Measurements from ENCODE around the gene DNM3.

The DNM3 gene

DNA sequence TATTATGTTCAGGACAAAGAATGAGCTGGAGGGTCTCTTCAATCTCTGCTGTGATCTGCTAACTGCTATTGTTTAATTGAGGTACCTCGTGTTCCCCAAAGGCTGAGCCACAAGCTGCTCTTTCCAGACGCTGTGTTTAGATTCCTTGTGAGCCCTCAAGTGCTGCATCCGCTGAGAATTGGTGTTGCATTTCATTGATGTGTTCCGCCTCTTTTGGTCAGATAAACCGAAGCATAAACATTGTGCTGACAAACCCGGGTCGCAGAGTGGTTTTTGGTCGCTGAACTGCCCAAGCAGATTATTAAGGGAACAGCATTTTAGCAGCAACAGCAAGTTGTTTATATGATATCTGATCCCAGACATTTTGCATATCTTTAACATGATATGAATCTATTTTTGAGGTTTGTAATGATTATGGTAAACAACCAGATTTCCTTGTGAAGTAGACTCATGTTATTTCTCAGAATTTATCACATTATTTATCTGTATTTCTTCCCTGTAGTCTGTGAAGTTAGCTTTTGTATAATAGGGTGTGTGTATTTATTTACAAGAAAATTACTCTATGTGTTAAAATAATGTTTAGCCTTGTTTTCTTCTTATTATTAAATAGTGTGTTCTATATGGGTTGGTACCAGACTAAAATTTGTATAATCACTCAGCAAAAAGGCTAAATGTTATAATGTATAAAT is 362.0 kb downstream of the DNM3 start:
- peak; percentile 33 for DNase-seq

DNA sequence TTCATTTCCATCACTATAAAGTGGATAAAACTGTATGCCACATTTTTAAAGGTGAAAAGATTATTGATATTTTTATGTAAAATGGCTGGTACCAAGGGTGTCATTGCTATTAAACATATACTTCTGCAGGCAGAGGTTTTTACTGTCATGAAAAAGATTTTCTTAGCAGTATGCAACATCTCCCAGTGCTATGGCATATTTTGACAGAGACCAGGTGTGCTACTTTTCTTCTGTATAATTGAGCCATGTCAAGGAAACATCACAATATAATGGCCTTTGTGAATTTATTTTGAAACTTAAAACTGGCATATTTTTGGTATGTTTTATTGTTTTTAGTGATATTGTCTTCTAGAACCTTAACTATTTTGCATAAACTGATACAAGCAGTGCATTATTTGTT is 362.6 kb downstream of the DNM3 start:
- DNase-seq, result no peak

DNA sequence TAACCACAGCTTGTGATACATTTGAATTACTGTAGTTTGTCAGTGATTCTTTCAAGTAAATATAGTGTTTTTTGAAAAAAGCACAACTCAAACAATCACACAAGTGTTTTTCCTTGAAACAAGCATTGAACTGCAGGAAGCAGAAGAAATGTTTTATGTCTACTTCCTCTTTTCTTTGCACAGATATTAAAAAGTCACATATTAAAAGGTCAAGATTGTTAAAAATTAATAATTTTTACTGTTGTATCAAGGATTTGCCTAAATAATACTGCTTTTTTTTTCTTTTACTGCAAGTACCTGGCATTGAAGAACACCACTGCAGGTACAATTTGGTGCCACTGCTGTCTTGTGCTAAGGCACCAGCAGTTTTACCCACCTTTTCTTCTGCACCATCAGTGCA is 365.0 kb downstream of the DNM3 start:
- no peak for DNase-seq

DNA sequence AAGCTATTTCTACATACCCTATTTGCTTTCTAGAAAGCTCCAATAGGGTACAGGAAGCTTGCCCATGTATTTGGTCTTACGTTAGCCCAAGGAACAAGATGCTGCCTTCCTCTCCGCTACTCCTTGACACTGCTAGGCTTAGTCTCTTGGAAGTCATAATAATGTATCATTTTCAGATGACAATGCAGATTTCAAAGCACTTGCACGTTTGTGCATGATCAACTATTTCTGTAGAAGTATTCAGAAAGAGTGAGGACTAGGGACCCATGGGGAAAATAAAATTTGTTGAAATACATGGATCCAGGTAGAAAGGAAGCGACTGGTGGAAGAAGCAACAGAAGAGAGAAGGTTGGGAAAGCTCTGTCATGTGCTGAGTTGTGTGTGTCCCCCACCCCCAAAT is 367.3 kb downstream of the DNM3 start:
- DNase-seq, result no peak

DNA sequence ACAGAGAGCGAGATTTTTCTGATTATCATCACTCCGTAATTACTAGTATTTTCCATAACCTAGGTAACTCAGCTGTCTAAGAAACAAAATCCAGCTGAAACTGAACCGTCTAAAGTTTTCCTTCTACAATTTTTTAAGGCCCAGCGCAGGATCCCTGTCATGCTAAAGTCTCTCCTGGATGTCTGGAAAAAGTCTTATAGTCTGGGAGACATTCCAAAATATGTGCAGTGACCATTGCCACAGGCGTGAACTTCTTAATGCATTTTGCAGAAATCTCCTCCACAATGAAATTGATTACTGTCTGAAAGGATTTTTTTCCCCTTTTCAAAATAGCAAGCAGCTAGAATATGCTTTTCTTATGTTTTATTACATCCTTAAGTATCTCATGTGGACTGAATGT is 369.9 kb downstream of the DNM3 start:
- DNase-seq, result no peak

DNA sequence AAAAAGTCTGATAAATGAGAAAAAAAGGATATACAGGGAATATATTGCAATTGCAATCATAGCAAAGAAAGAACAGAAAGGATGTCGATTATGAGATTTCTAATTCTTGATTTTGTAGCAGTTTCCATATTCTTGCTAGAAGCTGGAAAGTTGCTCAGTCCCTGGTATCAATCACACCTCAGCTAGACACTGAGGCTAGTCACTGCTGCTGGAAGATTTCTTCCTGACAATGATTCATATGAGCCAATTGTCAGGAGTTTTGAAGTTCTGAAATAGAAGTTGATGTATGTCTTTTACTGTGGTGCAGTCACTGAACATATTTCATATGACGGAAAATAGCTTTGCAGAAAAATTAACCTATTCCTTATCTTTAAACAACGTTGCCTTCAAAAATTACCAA is 370.8 kb downstream of the DNM3 start:
- no peak for DNase-seq

DNA sequence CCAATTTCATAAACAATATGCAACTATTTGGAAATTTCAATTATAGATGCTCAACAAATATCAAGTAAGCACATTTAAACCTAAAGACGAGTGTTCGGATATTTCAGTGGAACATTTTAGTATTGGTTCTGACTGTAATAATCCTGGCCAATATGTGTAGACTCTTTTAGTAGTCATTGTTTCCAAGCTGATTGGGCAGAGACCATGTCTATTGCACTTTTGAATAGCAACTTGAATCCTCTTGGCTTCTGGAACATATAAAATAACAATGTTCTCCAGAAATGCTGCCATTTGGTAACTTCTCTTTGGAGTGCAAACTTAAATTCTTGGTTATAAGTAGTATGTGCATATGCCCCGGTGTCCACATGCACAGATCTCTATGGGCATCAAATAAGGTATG is 373.7 kb downstream of the DNM3 start:
- DNase-seq, result no peak

DNA sequence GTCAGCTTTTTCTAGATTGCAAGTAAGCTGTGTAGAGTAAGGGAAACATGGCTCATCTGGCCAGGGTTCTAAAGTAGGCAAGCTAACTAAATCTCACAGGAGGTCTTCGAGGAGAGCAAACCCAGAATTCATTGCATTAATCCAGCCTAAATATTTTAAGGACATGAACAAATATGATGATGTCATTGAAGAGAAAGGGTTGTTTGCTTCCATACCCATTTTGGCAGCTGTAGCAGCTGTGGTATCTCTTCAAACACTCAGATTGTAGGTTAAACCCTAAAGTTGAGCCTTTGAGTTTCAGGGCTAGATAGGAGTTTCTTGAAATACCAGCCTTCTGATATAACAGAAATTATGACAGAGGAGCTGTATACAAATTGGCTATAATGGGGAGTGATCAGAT is 378.7 kb downstream of the DNM3 start:
- peak; percentile 12 for DNase-seq

DNA sequence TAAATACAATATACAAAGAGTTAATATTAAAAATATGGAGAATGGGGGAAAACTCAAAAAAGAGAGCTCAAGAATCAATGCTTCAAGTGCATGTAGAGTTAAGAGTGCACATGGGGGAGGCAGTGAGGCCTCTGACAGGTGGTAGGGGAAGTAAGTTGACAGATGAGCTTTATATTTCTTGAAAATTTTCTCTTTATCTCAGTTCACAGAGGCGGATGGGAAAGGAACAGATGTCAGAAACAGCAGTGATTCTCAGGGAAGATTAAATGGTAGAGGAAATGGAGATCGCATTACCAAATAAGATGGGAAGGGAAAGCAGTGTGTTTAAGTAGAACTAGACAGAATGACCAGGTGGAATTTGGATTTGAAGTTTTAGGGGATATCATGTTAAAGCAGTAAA is 379.1 kb downstream of the DNM3 start:
- DNase-seq, result peak; percentile 12

DNA sequence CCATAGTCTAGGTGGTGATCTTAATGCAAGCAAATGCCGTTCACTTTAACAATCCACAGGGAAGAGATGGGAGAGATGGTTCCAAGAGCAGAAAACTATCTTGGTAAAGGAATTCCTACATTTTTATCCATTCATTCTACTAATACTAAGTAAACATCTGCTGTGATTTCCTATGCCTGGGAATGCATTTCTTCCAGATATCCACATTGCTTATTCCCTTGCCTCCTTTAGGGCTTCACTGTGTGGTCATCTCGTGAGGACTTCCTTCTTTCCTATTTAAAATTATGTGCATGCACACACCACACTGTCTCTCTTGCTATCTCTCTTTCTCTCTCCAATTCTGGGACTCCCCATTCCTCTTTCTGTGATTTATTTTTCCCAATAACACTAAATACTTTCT is 380.1 kb downstream of the DNM3 start:
- DNase-seq, result no peak

DNA sequence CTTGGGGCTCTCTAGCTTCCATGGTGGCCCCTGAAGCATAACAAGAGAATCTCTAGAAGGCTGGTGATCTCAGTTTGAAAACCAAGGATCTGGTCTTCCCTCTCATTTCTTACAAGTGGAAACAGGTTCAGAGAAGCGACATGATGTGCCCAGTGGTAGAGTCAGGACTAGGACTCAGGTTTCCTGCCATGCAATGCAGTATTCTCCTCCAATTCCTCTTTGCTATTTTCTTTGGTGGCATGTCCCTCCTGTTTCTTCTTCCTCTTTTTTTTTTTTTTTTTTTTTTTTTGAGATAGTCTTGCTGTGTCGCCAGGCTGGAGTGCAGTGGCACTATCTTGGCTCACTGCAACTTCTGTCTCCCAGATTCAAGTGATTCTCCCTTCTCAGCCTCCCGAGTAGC is 383.6 kb downstream of the DNM3 start:
- no peak for DNase-seq

DNA sequence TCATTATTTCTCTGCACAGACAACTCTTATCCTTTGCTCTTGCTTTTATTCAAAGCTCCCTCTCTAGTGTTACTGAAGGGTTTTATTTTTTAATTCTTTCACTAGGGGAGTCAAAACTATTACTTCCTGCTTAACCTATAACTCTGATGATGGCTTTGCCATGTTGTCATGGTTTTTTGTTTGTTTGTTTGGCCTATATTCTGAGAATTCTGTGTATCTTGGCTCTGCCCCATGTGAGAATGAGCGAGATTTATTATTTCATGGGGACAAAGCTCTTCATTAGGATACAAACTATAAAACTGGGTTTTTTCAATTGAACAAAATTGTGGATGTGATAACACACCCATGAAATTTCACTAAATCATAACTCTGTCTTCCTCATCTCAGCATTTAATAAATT is 388.6 kb downstream of the DNM3 start:
- DNase-seq, result no peak

DNA sequence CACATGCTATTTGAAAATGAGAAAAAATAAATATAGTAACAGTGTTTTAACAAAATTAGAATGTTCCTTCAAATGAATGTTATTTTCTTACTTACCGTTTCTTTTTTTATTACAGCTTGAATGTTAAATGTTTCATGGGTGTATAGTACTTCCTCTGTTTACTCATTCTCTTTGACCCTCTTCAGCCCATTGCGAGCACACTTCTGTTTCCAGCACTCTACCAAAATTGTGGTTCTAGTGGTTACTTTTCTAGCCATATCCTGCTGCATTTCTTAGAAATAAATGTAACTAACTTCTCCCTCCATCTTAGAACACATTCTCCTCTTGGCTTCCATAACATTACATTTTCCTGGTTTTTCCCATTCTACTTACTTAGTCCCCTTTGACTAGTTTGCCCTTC is 389.2 kb downstream of the DNM3 start:
- DNase-seq, result no peak

DNA sequence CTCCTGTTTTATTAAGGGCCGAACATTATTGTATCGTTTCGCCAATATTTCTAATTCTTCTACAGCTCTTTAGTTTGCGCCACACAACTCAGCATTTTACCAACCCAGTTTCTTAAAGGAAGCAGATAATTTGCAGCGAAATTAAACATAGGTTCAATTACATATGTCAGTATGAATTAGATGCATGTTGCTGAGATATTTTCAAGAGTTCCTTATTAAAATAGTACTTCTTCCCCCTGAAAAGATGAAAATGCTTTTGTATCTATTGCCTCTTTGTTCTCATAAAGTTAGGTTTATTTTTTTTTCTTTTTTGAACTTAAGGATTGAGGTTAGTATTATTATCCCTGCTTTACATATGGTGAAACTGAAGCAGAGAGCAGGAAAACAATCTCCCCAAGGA is 395.7 kb downstream of the DNM3 start:
- DNase-seq, result no peak

DNA sequence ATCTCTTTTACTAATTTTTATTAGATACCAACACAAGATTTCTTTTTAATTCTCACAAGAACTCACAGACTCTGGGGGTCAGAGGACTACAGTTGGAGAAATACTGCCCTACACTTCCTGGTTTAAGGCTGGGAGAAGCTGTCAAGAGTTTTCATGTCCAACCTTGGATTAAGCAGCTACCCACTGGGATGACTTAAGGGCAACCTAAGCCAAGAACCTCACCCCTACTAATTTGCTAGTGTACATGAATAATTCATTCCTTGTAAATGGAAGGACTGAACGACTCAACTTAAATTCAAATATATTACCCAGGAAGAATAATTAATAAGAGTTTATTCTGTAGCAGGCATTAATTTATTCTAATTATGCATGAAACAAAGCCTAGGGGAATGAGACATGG is 396.9 kb downstream of the DNM3 start:
- DNase-seq, result no peak

DNA sequence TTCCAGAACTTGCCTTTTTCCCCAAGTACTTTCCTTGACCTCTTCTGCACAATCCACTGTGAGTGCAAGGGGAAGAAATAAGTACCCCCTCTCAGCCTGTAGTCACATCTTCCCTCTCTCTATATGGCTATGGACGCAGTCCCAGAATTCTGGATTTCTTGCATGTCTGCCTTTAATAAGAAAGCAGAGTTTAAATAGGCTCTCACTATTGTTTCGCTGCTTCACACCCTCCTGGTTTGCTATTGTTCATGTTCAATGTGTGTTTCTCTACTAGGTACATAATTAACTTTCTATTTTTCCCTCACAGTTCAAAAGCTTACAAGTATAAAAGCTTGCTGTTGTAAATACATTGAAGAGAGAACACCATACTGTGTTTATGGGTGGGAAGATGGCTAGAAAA is 397.7 kb downstream of the DNM3 start:
- DNase-seq, result no peak

DNA sequence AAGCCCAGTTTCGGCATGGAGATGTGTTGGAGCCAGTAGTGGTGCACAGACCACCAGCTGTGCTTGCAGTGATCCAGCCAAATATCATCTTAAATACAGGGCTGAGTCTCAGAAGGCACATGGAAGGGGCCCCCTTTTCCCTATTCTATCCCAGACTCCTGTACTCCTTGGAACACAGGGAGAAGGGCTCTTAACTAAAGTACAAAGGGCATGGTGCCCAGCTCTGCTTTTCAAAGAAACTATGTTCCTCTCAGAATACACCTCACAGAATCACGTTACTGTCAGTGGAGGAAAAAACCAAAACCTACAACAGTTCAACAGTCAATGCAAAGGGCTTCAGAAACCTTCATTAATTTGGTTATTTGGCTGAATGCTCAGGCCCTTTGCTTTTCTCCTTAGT is 398.6 kb downstream of the DNM3 start:
- no peak for DNase-seq

DNA sequence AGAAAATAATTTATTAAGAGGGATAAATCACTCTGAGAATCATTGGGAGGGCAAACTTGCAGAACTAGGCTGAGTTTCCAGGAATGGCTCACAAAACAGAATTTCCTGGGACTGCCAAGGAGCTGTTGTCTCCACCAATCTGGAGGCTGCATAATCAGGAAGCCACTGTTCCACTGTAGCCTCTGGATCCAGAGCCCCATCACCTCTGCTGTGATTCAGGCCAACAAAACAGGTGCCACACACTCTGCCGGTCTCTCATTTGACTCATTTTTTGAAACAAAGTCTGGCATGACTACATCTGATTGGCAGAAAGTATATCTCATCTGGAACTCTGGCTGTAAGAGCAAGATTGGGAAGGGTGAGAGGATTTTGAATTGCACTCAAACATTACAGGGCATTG is 400.2 kb downstream of the DNM3 start:
- DNase-seq, result no peak

DNA sequence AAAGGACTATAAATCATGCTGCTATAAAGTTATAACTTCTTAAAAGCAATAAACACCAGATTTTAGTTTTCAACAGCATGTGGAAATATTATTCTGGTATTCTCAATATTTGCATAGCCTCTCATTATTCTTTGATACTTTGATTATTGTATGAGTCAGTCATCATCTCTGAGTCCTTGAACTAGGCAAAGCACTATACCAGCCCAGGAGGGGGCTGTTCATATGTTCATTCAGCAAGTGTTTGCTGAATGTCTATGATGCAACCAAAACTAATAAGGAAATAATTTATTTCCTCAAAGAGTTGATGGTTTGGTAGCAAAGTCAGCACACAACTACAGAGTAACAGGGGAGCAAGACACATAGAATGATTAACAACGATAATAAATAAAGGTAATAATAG is 403.6 kb downstream of the DNM3 start:
- DNase-seq, result no peak

DNA sequence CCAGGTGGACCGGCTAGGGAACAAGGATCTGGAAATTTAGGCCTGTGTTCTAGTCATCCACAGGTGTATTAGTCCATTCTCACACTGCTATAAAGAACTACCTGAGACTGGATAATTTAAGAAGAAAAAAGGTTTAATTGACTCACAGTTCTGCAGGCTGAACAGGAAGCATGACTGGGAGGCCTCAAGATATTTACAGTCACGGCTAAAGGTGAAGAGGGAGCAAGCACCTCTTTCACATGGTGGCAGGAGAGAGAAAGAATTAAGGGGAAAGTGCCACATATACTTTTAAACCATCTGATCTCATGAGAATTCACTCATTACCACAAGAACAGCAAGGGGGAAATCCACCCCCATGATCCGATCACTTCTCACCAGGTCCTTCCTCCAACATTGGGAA is 404.5 kb downstream of the DNM3 start:
- no peak for DNase-seq

DNA sequence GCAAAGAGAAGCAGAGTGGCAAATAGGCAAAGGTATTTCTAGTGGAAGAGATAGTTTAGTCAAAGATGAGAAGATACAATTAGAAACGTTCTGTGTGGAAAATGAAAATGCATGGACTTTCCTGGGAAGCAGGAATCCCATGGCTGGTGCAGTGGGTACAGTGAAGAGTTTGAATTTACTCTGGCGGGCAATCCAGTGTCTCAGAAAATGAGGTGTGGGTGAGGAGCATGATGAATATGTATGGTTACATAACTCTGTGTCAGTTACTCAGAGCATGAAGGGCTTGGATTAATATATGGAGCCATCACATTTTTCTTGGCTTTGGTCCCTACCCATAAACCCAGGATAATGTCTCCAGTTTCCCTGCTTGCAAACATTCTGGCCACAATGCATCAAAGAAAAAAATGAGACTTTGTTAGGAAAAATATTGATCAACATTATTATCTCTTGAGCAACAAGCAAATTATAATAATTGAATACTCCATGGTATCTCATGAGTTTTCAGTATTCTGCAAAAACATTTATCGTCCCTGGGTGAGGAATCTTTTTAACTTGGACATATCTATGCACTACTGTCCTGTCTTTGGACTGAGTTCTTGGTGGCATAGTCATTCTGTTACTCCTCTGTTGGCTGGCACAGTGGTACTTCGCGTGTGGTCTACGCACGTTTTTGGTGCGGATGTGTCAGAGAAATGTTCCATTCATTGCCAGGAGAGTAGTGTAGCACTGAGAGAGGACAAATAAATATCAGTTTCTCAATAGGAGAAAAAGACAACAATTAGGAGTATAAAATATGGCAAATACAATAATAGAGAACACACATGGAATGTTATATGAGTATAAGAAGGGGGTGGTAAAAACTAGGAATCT is 405.5 kb downstream of the DNM3 start:
- DNase-seq, result no peak

DNA sequence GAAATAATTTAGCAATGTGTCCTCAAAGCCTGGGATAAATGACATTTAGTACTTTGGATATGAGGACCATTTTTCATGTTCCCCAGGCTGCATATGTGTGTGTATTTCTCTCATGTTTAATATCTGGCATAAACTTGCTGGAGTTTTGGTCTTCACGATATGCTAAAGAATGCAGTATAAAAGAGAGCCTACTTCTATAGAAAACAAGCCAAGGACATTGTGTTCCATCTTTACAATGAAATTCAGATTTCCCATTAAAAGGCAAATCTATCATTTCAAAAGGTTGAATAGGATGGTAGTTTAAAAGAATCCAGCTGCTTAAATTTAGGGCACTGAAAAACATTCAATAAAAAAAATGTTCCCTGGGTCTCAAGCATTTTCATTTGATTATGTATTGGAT is 410.2 kb downstream of the DNM3 start:
- DNase-seq, result no peak

DNA sequence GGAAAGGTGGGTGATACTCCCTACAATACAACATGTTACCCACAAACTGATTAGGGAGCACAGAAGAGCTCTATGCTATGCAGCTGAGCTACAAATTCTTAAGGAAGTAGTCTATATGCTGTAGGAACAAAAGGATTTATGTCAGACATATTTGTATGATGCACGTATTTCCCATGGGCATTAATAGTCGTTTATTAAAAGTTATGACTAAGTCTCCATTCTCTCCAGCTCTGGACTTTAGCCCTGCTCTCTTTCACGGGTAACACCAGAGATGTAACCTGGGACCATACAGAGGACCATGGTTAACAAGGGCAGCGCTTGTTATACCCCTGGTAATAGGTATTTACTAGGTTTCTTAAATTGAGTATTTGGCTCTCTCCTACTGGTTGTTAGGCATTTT is 411.0 kb downstream of the DNM3 start:
- no peak for DNase-seq

DNA sequence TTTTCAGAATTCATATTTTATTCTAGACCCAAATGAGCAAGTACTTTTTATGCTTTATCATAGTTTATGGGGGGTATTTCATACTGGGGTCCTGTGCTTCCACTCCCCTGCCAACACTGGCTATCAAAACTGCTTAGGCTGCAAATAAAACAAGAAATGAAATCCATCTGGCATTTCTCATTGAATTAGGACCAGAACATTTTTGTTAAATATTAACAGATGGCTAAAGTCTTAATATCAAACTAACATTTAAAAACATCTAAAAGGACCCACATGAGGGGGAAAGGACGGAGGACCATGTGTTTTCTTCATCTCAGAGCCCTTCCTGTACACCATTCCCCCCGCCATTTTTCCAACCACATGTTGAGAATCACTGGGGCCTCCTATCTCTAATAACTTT is 411.7 kb downstream of the DNM3 start:
- no peak for DNase-seq

Data from NCI-H510A treated with DMSO at 0.1 percent for 48 hours (cell line).